ENCODE data around the gene IRAK3. TPM values are rescaled to one million over a fixed set of nuclear protein-coding genes. Genes with fewer than 3 reads are reported as not detected.

Gene IRAK3
- total RNA-seq, 2 donors from 2014 or later, result 3.3 to 3.6 TPM

DNA sequence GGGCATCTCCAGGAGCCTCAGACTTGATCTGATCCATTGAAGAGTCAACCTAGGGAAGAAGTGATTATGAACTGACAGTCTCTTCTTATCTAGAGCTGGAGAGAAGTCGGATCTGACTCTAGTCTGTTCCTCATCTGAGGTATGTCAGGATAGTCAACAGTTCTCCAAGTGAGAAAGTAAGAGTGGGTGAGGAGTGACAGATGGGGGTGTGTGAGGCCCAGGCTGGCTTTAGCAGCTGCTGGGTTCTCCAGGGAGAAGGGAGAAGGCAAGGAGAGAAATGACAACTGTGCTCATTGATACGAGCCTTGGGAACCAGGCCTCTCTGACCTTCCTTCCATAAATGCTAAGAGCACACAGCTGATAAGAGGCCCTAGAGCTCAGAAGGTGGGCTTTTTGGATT is 53.3 kb downstream of the IRAK3 start:
- DNase-seq, result no peak
- intact Hi-C loops (cut with DNase I), result no loop called here
- no peaks in the 10 kb centered on the region for H3K36me3 ChIP-seq
- no peak overlapping the region for H3K9ac ChIP-seq (ENCODE audit: low read depth in 2 of 2, low read length in 2 of 2)
- H3K9me3 ChIP-seq, result no peaks in the 10 kb centered on the region
- no peaks in the 10 kb centered on the region for H3K27me3 ChIP-seq
- H3K4me3 ChIP-seq, result no peak overlapping the region
- no peaks in the 10 kb centered on the region for H3K4me1 ChIP-seq
- no peak for TF ChIP-seq CTCF (IDR thresholded peaks at IDR 0.05)
- H3K27ac ChIP-seq, result no peak overlapping the region

GRCh38 chr12:66243911-66244310 is 54.9 kb downstream of the IRAK3 start:
- Histone ChIP-seq H3K9me3 (no peaks in the 10 kb centered on the region), H3K27me3 (no peaks in the 10 kb centered on the region), H3K4me1 (no peaks in the 10 kb centered on the region), H3K27ac (no peak overlapping the region), H3K36me3 (no peaks in the 10 kb centered on the region), H3K9ac (ENCODE audit: low read depth in 2 of 2, low read length in 2 of 2) (no peak overlapping the region), H3K4me3 (no peak overlapping the region)
- no peak for DNase-seq
- no peak for TF ChIP-seq CTCF (IDR thresholded peaks at IDR 0.05)
- intact Hi-C loops (cut with DNase I), result no loop called here

DNA sequence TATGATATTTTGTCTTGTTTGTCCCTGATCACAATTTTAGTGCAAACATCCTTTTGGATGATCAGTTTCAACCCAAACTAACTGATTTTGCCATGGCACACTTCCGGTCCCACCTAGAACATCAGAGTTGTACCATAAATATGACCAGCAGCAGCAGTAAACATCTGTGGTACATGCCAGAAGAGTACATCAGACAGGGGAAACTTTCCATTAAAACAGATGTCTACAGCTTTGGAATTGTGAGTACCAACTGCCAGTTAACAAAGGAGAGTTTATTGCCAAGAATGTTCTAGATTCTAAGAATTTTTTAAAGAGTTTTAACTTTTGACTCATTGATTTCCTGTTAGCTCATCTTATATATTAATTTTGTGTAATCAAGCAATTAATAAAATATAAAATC is 55.4 kb downstream of the IRAK3 start:
- H3K9me3 ChIP-seq, result no peaks in the 10 kb centered on the region
- TF ChIP-seq CTCF (IDR thresholded peaks at IDR 0.05), result no peak
- intact Hi-C loops (cut with DNase I), result no loop called here
- H3K9ac ChIP-seq (ENCODE audit: low read depth in 2 of 2, low read length in 2 of 2), result no peak overlapping the region
- no peaks in the 10 kb centered on the region for H3K27me3 ChIP-seq
- no peak overlapping the region for H3K4me3 ChIP-seq
- H3K4me1 ChIP-seq, result no peaks in the 10 kb centered on the region
- H3K36me3 ChIP-seq, result no peaks in the 10 kb centered on the region
- no peak for DNase-seq
- no peak overlapping the region for H3K27ac ChIP-seq

DNA sequence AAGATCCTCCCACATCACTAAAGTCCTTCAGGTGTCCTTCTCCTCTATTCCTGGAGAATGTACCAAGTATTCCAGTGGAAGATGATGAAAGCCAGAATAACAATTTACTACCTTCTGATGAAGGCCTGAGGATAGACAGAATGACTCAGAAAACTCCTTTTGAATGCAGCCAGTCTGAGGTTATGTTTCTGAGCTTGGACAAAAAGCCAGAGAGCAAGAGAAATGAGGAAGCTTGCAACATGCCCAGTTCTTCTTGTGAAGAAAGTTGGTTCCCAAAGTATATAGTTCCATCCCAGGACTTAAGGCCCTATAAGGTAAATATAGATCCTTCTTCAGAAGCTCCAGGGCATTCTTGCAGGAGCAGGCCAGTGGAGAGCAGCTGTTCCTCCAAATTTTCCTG is 58.7 kb downstream of the IRAK3 start:
- Histone ChIP-seq H3K36me3 (no peaks in the 10 kb centered on the region), H3K27me3 (no peaks in the 10 kb centered on the region), H3K9ac (ENCODE audit: low read depth in 2 of 2, low read length in 2 of 2) (no peak overlapping the region), H3K9me3 (no peaks in the 10 kb centered on the region), H3K4me3 (no peak overlapping the region), H3K4me1 (no peaks in the 10 kb centered on the region), H3K27ac (no peak overlapping the region)
- intact Hi-C loops (cut with DNase I), result no loop called here
- TF ChIP-seq CTCF (IDR thresholded peaks at IDR 0.05), result no peak
- no peak for DNase-seq

DNA sequence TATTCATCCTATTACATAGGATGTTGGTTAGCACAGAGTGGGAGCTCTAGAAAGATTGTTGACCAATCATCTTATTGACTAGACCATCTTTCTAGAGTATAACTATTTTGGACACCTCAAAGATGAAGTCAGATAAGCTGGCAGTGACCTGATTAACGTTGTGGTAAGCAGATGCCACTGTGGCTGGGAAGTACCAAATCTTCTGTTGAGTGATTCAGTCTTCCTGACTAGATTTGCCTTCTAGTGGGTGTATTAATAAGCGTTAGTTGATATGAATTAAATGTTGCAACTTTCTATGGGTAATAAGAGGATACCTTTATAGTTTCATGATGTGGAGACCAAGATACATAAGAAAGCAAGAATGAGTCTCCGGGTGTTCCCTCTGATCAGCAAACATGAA is 62.0 kb downstream of the IRAK3 start:
- intact Hi-C loops (cut with DNase I), result no loop called here
- H3K4me3 ChIP-seq, result no peak overlapping the region
- no peak for DNase-seq
- no peak overlapping the region for H3K9ac ChIP-seq (ENCODE audit: low read depth in 2 of 2, low read length in 2 of 2)
- H3K27me3 ChIP-seq, result no peaks in the 10 kb centered on the region
- no peaks in the 10 kb centered on the region for H3K9me3 ChIP-seq
- no peaks in the 10 kb centered on the region for H3K4me1 ChIP-seq
- no peaks in the 10 kb centered on the region for H3K36me3 ChIP-seq
- no peak for TF ChIP-seq CTCF (IDR thresholded peaks at IDR 0.05)
- no peak overlapping the region for H3K27ac ChIP-seq

DNA sequence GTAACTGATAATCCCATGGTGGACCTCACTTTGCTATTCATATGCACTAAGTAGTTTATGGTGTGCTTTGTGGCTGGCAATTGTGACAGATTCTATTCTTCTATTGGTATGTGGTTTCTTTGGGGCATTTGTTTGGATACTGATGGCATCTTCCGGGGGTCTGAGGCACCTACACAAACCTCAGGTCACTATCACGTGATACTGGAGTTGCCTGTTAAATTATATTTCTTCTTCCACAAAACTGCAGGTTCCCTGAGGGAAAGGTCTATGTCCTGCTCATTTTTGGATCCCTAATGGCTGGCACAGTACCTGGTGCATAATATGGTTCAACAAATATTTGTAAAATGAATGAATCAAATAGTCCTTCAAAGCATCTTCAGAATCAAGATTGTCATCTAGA is 63.8 kb downstream of the IRAK3 start:
- Histone ChIP-seq H3K36me3 (no peaks in the 10 kb centered on the region), H3K9me3 (no peaks in the 10 kb centered on the region), H3K27me3 (no peaks in the 10 kb centered on the region), H3K4me1 (no peaks in the 10 kb centered on the region), H3K4me3 (no peak overlapping the region), H3K27ac (no peak overlapping the region), H3K9ac (ENCODE audit: low read depth in 2 of 2, low read length in 2 of 2) (no peak overlapping the region)
- TF ChIP-seq CTCF (IDR thresholded peaks at IDR 0.05), result no peak
- intact Hi-C loops (cut with DNase I), result no loop called here
- no peak for DNase-seq

Measured in colonic mucosa (tissue), 4 donors.